GM12872 (cell line): ENCODE results near the gene INHBC.

Experiments
- TF ChIP-seq, protein P1 (sequence below): IDR thresholded peaks from 3 replicates; pipeline ENCODE4 v1.5.1; 2011; ENCODE audit warnings: low read depth, mild to moderate bottlenecking, low read length, moderate library complexity; ENCODE audit not compliant: insufficient read depth

Gene INHBC

GRCh38 chr12:57464569-57464968, 30.0 kb downstream of the INHBC start:
- TF ChIP-seq, protein P1, sequence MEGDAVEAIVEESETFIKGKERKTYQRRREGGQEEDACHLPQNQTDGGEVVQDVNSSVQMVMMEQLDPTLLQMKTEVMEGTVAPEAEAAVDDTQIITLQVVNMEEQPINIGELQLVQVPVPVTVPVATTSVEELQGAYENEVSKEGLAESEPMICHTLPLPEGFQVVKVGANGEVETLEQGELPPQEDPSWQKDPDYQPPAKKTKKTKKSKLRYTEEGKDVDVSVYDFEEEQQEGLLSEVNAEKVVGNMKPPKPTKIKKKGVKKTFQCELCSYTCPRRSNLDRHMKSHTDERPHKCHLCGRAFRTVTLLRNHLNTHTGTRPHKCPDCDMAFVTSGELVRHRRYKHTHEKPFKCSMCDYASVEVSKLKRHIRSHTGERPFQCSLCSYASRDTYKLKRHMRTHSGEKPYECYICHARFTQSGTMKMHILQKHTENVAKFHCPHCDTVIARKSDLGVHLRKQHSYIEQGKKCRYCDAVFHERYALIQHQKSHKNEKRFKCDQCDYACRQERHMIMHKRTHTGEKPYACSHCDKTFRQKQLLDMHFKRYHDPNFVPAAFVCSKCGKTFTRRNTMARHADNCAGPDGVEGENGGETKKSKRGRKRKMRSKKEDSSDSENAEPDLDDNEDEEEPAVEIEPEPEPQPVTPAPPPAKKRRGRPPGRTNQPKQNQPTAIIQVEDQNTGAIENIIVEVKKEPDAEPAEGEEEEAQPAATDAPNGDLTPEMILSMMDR: no peak

- TF ChIP-seq, protein P1: no peak
These were observed 30.6 kb downstream of the INHBC start for GRCh38 chr12:57465030-57465746.

- TF ChIP-seq, protein P1: no peak
These were observed 31.3 kb downstream of the INHBC start for GRCh38 chr12:57465747-57466505.

- TF ChIP-seq, protein P1: no peak
These were observed 32.8 kb downstream of the INHBC start for GRCh38 chr12:57467212-57467874.

- TF ChIP-seq, protein P1: no peak
These were observed 33.3 kb downstream of the INHBC start for GRCh38 chr12:57467915-57468314.

DNA sequence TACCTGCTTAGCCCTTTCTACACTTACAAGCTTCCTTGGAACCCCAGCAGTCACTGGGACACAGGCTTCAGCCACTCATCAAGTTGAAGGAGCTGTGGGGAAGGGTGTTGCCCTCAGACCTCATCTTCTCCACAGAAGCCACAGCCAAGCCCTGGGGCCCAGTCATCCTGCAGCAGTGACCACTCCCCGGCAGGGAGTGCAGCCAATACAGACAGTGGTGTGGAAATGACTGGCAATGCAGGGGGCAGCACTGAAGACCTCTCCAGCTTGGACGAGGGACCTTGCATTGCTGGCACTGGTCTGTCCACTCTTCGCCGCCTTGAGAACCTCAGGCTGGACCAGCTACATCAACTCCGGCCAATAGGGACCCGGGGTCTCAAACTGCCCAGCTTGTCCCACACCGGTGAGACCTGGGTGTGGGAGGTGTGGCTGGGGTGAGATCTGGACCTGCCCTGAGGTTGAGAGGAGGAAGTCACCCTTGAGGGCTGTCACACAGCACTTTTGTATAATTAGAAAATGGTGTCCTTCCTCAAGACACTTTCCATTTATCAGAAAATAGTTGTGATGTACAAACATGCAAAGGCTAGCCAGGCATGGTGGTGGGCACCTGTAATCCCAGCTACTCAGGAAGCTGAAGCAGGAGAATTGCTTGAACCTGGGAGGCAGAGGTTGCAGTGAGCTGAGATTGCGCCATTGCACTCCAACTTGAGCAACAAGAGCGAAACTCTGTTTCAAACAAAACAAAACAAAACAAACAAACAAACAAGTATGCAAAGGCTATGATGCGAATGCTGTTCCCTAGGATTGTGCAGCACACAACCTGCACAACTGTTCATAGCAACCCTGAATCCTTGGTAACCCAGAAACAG, 34.9 kb downstream of the INHBC start:
- TF ChIP-seq, protein P1: no peak
